ENCODE data around the gene HKDC1.

The HKDC1 gene

DNA sequence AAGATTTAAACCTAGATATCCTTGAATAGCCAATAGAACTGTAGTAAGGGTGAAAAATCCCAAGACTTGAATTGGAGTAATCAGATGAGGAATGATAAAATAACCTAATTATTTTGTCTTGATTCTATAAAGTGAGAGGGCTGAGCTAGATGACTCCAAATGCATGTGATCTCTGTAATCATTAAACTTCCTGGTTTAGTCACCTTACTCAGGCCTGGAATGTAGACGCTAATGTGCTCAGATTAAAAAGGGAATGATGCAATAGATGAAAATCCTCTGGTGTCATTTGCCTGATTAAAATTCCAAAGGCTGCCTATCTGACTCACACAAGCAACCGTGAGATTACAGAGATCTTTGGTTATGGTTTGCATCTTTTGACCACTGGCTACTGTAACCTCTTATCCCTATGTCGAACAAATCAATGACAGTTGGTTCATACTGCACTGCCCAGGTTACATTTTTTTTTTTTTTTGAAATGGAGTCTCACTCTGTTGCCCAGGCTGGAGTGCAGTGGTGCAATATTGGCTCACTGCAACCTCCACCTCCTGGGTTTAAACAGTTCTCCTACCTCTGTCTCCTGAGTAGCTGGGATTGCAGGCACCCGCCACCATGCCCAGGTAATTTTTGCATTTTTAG, 2.9 kb upstream of the HKDC1 start:
- no peak for DNase-seq (ENCODE audit: low spot score)

DNA sequence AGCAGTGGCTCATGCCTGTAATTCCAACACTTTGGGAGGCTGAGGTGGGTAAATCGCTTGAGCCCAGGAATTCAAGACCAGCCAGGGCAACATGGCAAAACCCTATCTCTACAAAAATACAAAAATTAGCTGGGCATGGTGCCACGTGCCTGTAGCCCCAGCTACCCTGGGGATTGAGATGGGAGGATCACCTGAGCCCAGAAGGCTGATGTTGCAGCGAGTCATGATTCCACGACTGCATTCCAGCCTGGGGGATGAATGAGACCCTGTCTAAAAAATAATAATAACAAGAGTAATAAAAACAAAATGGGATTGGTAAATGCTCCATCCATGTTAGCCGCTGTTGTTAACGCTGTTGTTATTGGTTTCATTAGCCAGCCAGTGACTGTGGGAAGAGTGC, 1.3 kb upstream of the HKDC1 start:
- DNase-seq (ENCODE audit: low spot score) = no peak

DNA sequence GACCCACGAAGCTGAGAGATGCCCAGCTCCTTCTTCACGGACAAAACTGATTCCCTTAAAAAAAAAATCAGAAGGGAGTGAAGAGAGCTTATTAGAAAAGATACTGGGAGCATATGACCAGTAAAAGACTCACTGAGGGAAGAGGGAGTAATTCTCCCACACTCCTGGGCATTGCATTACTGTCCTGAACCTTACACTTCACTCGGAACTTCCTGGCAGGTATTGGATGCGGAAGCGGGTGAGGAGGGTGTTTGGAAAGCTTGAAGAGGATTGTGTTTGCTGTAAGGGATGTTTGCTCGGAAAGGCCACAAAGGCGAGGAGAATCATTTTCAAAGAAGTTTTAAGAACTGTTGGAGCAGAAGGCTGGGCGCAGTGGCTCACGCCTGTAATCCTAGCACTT, 375 bp downstream of the HKDC1 start:
- no peak for DNase-seq (ENCODE audit: low spot score)

DNA sequence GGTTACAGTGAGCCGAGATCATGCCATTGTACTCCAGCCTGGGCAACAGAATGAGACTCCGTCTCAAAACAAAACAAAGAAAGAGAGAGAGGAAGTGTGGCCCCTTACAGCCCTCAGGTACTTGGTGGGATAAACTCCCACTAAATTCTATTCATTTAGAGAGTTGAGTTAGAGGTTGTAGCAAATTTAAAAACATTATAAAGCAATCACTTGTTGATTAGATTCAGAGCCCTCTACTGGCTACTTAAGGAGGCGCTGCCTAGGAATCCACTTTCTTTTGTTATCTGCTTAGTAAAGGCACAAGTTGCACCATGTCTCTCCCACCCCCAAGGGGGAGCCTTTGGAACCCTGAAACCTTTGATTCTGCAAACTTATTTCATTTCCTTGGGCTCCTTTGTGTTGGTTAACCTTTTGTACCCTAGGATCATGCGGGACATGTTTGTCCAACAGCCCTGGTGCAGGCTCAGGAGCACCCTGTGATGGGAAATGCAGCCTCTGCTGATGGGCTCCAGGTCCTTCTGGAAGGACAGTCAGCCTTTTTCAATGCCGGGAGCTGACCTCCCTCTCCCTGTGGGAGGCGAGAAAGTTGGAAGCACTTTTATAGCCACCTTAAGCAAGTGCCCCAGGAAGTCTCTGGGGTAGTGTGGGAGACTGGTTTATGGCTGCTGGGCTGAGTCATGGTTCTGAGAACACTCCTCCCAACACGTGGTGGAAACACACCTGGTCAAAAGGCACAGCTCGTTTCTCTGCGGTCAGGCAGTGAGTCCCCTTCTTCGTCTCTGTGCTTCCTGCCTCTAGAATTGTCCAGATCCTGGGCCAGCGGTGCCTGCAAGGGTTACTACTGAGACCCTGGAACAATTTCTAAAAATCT, 2.3 kb downstream of the HKDC1 start:
- peak; percentile 92 for DNase-seq (ENCODE audit: low spot score)

DNA sequence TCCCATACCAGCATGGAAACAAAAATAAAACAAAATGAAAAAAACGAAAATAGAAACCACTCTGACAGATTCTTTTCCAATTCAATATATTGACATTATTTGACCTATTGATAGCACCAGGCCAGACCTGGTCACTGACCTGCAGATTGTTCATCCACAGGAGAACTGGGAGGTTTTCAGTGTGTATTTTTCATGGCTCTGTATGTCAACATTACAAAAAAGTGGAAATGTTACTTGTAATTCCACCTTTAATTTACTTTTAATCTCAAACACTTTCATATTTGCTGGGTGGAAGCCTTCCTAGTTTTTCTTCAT, 2.9 kb downstream of the HKDC1 start:
- DNase-seq (ENCODE audit: low spot score) = no peak

DNA sequence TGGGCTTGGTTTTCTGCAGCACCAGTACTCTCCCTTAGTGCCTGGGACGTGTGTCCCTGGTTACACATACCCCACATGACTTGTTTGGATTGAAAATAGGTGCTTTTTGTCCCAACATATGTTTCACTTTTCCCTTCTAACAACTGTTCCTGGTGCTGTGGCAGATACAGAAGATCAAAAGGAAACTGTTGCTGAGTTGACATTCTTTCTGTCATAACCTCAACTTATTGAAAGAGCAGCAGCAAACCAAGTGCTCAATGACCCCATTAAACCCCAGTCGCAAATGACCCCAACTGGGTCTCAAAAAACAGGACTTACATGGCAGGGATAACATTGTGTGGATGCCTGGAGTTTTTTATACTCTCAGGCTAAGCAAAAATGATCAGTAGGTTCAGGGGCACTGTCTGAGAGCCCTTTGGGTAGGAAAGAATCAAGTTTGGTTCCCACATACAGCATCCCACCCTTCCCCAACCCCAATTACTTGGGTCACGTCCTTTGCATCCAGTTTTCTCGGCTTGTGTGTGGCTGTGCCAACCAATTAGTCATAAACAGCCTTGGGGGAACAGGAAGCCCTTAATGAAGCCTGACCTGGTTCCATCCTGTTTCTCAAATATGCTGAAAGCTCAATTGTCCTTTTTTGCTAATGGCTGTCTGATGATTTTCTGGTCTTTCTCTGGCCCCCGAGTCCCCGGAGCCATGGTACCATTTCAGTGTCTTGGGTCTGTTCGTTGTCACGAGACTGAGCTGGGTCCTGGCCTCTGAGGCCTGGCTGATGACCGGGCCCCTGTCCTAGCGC, 4.9 kb downstream of the HKDC1 start:
- no peak for DNase-seq (ENCODE audit: low spot score)

DNA sequence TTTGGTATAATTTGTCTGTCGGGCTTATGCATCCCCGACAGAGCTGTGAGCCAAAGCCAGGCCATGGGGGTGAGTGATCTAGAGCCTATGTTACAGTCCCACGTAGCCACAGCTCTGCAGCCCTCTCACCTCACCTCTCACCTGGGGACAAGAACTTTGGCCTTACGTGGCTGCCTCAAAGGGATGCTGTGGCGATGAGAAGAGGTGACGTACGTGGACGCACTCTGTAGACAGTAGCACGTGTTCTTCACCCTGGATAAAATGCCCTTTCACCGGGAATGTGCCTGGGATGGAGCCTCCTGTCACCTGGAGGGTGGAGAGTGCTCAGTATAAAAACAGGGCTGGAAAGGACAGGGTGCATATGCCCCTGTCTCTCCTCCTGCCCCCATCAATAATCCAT, 5.5 kb downstream of the HKDC1 start:
- no peak for DNase-seq (ENCODE audit: low spot score)

DNA sequence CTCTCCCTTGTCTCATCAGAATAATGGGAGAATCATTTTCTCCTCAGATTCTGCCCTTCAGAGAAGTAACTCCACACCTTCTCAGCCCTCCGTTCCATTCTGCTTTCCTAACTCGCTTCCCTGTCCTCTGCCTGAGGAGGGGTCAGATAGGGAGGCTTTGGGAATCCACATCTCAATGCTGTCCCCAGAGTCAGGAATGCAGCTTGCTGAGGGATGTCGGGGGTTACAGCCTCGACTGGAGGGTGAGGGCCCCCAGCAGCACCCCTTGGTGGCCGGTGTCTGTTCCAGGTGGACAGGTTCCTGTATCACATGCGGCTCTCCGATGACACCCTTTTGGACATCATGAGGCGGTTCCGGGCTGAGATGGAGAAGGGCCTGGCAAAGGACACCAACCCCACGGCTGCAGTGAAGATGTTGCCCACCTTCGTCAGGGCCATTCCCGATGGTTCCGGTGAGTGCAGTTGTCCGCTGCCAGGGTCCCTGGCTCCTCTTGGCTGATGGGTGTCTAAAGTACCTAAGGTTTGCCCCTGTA, 6.9 kb downstream of the HKDC1 start:
- no peak for DNase-seq (ENCODE audit: low spot score)

DNA sequence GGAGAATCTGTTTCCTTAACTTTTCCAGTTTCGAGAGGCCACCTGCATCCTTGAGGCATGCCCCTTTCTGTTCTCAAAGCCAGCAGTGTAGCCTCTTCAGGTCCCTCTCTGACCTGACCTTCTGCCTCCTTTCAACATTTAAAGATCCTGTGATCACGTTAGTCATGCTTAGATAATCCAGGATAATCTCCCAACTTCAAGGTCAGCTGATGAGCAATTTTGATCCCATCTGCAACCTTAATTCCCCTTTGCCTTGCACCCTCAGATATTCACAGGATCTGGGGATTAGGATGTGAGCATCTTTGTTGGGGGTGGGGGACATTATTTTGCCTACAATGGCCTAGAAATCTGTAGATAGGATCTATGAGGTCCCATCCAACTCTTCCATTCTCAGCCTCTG, 8.0 kb downstream of the HKDC1 start:
- DNase-seq (ENCODE audit: low spot score) = no peak

DNA sequence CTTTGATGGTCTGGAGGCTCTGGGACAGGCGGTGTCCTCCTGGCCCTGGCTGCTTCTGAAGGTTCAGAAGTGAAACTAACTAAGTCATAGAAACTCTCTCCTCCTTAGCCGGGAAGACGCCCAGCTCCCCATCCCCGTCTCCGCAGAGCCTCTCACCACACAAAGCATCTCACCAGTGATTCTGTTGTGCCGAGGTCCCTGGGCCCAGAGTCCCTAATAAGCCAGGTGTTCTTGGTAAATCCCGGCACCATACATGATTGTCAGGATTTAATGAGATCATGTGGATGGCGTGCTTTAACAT, 9.4 kb downstream of the HKDC1 start:
- DNase-seq (ENCODE audit: low spot score) = no peak

DNA sequence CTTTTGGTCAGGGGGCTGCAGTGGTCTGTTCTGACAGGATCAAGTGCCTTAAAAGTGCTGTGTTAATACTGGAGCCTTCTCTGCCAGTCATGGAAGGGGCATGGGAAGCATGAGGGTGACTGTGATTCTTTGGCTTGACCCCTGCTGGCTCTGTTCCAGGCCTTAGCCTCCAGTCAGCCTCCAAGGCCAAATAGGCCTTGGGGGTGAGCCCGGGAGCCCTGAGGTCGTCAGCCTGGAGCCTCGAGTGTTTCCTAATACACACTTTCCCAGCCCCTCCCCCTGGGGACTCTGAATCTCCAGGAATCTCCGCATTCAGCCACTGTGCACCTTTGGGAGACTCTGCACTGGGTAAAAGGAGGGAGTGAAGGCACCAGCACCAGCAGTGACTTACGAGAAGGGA, 10.0 kb downstream of the HKDC1 start:
- DNase-seq (ENCODE audit: low spot score) = no peak

DNA sequence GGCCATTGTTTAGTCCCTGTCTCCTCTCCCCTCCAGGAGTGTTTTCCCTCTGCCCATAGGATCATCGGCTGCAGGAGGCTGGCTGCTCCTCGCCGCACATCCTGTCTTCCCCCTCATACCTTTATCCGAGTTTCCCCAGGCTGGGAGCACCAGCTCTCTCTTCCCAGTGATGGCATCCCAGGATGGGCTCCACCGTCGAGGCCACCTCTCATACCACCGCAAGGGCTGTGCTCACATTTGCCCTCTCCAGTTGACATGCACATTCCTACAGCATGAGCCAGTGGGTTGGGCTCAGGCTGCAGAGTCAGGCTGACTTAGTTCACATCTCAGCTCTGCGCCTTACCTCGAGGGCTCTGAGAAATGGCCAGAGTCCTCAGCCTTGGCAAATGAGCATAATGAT, 12.1 kb downstream of the HKDC1 start:
- DNase-seq (ENCODE audit: low spot score) = no peak

DNA sequence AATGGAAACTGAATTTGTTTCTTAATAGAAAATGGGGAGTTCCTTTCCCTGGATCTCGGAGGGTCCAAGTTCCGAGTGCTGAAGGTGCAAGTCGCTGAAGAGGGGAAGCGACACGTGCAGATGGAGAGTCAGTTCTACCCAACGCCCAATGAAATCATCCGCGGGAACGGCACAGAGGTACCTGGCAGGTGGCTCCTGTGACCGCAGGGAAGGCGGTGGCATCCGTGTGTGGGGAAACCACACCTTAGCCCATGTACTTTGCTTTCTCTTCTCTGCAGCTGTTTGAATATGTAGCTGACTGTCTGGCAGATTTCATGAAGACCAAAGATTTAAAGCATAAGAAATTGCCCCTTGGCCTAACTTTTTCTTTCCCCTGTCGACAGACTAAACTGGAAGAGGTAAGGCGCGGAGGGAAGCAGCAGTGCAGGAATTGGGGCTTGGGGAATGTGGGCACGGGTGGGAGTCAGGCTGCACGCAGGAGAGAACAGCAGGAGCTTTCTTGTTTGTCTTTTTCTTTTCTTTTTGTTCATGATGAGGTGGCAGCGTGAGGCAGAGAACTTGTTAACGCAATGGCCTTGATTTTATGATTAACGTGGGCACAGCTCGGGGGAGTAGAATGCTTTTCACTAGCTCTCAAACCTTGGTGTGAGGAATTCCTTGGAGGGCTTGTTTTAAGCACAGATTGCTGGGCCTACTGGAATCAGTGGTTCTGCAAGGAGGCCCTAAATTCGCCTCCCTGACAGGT, 12.8 kb downstream of the HKDC1 start:
- DNase-seq (ENCODE audit: low spot score) = no peak

DNA sequence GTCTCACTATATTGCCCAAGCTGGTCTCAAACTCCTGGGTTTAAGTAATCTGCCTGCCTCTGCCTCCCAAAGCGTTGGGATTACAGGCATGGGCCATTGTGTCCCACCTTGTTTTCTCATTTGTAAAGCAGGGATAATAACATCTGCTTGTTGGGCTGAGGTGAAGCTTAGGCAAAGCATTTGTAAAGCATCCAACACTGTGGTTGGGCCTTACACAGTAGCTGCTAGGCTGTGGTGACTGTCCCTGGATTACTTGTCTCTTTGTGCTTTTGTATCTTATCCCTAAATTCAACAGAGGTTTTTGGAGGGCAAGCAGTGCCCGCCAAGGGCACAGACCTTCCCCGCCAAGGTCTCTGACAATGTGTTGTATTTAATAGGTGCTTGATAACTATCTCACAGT, 14.3 kb downstream of the HKDC1 start:
- DNase-seq (ENCODE audit: low spot score) = no peak

DNA sequence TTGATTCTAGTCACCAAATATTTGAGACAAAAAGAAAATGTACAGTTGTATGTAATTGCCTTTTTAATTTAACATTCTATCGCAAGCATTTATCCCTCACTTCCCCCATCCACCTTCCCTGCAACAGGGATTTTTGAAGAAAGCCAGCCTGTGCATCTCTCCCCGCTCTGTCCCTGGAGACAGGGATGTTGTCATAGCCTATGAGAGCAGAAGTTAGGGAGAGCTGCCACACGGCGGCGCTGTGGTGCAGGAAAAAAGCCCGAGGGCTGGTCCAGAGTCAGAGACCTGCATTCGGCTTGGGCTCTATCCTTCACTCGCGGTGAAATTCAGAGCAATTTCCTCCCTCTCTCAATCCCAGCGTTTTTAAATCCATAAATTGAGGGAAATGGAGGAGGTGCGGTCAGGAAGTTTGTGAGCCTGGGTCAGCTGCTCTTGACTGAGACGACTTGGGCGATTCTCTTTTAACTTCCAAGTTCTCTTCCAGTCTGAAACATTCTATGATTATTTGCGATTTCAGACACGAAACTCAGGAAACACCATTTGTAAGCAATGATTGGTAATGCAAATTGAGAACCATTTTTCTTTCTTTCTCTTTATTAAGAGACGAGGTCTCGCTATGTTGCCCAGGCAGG, 17.5 kb downstream of the HKDC1 start:
- peak; percentile 87 for DNase-seq (ENCODE audit: low spot score)

DNA sequence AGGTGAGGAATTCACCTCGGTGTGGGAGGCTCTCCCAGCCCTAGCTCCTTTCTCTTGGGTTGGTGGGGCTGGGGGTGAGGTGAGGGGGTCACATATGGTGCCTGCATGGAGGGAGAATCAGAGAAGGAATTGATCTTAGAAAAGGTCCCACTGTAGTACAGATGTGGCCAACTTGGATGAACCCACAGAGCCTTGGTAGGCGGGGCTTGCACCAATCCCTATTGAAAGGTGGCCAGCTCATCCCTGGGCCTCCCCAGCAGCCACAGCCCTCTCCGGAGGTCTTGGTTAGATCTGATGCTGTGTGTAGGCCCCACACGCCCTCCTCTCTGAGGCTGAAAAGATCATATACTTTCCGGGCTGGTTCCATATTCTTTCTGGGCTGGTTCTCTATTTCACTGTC, 19.0 kb downstream of the HKDC1 start:
- DNase-seq (ENCODE audit: low spot score) = no peak

DNA sequence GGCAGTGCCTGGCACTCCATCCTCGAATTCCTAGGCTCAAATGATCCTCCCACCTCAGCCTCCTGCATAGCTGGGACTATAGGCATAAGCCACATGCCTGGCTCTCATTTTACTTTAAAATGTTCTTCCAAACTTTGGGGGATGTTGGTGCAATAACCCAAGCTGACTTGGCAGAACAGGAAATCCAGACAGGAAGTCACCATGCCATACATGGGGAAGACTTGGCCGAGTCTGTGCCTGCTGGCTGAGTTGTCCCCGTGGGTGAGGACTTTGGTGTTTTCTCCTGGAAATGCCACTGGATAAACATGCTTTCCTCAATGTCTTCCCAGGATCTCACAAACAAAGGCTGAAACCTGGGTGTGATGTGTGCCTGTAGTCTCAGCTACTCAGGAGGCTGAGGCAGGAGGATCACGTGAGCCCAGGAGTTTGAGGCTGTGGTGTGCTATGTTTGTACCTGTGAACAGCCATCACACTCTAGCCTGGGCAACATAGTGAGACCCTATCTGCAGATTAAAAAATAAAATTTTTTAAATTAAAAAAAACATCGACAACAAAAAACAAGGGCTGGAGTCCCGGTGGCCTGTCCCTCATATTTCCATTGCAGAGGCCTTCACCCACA, 19.8 kb downstream of the HKDC1 start:
- no peak for DNase-seq (ENCODE audit: low spot score)

DNA sequence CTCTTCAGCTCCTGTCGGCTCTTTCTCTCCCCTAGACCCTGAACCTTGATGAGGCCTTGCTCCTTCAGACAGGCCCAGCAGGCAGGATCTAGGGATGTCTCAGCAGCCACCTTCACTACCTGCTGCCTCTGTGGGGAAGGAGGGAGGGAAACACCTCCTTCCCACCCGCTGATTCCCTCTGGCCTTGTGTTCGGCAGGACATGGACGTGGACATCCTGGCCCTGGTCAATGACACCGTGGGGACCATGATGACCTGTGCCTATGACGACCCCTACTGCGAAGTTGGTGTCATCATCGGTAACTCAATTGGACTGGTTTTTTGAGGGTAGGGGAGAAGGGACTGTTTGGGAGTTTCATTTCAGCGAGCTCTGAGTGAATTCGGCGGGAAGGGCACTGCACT, 20.3 kb downstream of the HKDC1 start:
- no peak for DNase-seq (ENCODE audit: low spot score)

DNA sequence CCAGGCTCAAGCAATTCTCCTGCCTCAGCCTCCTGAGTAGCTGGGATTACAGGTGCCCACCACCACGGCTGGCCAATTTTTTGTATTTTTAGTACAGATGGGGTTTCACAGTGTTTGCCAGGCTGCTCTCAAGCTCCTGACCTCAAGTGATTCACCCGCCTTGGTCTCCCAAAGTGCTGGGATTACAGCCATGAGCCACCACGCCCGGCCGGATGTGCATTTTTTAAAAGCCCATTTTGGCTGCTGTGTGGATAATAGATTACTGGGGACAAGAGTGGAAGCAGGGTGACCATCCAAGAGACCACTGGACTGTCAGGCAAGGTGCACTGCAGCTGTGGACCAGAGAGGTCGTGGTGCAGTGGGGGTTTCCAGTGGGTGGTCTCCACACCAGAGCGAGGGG, 21.4 kb downstream of the HKDC1 start:
- DNase-seq (ENCODE audit: low spot score) = no peak

DNA sequence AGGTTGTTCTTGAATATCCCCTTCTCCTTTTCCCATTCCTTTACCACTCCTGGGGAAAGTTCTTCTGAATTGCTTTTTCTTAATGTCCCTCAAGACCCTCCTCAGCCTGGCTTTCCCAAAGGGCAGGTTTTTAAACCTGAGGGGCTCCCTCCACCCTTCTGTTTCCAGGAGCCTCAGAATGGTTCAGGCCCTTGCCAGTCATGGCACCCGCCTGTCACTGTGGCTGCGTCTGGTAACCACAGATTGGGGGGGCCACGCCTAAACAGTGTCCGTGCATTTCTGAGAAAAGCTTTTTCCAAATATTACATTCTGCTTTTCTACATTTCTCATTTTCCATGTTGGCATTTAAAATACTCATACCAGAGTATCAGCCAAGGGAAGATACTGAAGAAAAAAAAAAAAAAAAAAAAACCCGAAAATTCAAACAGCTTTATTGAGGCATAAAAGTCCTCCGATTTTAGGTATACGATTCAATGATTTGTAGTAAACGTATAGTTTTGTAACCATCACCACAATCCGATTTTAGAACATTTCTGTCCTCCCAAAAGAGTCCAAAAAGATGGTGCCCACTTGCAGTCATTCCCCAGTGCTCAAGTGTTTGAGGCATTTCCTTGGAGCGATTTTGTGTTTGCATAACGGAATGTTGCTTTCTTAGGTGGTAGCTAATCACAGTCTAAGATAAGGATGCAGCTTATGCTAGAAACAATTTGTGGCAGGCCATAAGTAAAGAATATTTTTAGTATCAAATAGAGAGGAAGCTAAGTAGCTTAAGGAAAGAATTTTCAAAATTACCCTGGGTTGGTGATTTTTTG, 22.1 kb downstream of the HKDC1 start:
- DNase-seq (ENCODE audit: low spot score) = no peak

DNA sequence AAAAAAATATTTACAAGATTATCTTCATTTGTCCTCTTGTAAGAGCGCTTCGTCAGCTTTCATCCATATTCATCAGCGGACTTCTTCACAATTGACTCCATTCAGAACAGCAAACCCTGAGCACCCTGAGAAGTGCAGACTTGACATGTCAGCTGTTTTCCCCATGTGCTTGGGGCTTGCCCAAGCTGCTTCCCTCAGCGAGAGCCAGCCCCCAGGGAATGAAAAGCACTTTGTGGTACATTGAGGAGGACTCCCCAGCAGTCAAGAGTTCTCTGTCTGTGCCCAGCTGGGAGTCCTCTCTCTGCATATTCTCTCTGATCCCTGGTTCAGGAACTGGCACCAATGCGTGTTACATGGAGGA, 22.7 kb downstream of the HKDC1 start:
- DNase-seq (ENCODE audit: low spot score) = no peak
